ENCODE data around the gene ASTN2. TPM values are rescaled to one million over a fixed set of nuclear protein-coding genes. Genes with fewer than 3 reads are reported as not detected.

ASTN2 gene
- total RNA-seq, 4 donors from 2014 or later, result 0.97 to 4.7 (median 3.0) TPM

DNA sequence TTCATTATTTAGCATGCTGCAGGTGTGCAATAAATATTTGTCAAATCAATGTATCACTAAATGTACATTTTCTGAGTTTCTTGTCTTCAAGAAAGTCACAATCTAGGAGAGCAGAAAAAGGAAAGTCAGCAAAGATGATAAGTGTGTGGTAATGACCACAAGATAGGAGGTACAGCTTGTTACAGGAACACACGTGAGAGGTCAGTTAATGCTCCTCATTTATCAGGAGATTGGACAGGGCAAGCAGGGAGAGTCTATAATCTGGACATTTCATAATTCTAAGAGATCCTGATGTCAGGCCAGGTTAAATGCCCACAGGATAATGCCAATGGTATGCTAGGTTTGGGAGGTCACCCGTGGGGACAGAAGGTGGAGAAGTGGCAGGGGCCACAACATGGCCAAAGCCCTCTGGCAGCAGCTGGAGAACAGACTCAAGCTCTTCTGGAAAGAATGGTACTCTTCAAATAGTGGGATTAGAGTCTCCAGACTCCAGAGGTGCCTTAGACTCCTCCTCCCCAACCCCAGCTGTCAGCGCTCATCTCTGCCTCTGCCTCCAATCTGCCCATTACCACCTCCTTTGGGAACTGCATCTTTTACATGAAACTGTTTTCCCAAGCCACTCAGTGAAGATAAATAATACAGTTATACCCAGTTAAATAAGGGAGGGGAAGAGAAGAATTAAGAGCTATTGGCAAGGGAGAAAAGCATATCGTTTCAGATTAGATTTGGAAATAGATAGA lies 114.3 kb downstream of the ASTN2 start:
- TF ChIP-seq, protein P1, sequence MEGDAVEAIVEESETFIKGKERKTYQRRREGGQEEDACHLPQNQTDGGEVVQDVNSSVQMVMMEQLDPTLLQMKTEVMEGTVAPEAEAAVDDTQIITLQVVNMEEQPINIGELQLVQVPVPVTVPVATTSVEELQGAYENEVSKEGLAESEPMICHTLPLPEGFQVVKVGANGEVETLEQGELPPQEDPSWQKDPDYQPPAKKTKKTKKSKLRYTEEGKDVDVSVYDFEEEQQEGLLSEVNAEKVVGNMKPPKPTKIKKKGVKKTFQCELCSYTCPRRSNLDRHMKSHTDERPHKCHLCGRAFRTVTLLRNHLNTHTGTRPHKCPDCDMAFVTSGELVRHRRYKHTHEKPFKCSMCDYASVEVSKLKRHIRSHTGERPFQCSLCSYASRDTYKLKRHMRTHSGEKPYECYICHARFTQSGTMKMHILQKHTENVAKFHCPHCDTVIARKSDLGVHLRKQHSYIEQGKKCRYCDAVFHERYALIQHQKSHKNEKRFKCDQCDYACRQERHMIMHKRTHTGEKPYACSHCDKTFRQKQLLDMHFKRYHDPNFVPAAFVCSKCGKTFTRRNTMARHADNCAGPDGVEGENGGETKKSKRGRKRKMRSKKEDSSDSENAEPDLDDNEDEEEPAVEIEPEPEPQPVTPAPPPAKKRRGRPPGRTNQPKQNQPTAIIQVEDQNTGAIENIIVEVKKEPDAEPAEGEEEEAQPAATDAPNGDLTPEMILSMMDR (IDR thresholded peaks at IDR 0.05), result no peak
- TF ChIP-seq POLR2A (IDR thresholded peaks at IDR 0.05), result no peak
- intact Hi-C loops (cut with DNase I; ENCODE audit: low total_unique reads), result no loop called here
- H3K4me3 ChIP-seq (ENCODE audit: low read depth, poor library complexity, severe bottlenecking), result no peak overlapping the region
- DNase-seq (ENCODE audit: low spot score in 2 of 2), result no peak
- 65 to 69% methylated on average over 4 of the region's 4 CpGs for WGBS, 2 donors

DNA sequence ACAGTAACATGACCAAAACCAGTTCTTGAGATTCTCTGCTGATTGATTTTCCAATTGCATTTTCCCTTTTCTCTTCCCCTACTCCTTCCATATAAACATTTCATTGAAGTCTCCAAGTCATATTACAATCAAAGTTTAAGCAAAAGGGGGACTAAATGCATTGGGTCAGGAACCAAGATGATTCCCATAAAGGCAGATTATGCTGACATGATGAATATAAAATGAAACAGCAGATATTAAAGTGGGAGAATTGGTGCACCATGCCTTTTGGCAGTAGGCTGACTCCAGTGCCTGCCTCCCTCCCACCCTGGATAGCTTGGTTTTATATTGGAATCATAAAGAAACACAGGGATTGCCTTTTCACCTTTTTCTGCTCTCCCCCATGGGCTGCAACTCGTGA lies 118.4 kb downstream of the ASTN2 start:
- TF ChIP-seq, protein P1 (IDR thresholded peaks at IDR 0.05), result no peak
- no peak for TF ChIP-seq POLR2A (IDR thresholded peaks at IDR 0.05)
- intact Hi-C loops (cut with DNase I; ENCODE audit: low total_unique reads), result no loop called here
- H3K4me3 ChIP-seq (ENCODE audit: low read depth, poor library complexity, severe bottlenecking), result no peak overlapping the region
- 71 to 76% methylated on average over 1 of the region's 1 CpG for WGBS, 2 donors
- DNase-seq (ENCODE audit: low spot score in 2 of 2), result no peak

DNA sequence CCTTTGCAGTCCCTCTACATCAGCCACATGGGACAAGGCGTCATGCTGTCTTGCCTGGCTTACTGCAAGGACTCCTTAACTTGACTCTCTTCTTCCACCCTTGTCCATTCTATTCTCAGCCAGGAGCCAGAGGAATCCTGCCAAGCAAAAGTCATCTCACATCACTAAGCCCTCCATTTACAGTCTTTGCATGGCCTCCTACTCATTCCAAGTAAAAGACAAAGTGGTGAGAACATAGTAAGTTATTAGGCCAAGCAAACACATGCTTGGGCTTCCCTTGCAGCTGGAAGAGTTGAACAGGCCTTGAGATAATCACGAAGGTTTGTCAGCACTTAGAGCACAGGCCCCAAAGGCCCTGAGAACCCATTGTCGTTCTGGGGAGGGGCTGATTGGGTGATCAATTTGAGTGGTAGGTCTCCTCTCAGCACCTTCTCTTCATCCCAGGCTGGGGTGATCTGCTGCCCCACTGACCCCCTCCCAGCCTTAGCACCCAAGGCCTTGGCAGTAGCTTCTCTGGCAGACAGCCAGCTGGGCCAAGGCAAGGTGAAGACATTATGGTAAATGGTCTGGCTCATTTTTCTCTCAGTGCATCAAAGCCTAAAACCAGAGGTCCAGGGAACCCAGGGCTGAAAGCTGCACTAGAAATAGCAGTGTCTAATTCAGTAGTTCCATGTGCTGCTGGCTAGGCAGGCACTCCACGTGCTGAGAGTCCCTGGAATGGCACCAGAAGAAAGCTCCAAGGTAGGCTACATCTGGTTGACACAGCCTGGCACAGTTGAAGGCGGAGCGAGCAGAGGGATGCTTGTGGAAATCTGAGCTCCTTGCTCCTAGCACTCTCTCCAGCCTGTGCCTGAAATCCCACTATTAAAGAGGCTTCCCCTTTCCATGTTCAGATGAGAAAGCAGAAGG lies 121.4 kb downstream of the ASTN2 start:
- WGBS, 2 donors, result 64 to 66% methylated on average over 6 of the region's 6 CpGs
- DNase-seq (ENCODE audit: low spot score in 2 of 2), result no peak
- TF ChIP-seq, protein P1 (IDR thresholded peaks at IDR 0.05), result no peak
- TF ChIP-seq POLR2A (IDR thresholded peaks at IDR 0.05), result no peak
- intact Hi-C loops (cut with DNase I; ENCODE audit: low total_unique reads), result no loop called here
- H3K4me3 ChIP-seq (ENCODE audit: low read depth, poor library complexity, severe bottlenecking), result no peak overlapping the region

DNA sequence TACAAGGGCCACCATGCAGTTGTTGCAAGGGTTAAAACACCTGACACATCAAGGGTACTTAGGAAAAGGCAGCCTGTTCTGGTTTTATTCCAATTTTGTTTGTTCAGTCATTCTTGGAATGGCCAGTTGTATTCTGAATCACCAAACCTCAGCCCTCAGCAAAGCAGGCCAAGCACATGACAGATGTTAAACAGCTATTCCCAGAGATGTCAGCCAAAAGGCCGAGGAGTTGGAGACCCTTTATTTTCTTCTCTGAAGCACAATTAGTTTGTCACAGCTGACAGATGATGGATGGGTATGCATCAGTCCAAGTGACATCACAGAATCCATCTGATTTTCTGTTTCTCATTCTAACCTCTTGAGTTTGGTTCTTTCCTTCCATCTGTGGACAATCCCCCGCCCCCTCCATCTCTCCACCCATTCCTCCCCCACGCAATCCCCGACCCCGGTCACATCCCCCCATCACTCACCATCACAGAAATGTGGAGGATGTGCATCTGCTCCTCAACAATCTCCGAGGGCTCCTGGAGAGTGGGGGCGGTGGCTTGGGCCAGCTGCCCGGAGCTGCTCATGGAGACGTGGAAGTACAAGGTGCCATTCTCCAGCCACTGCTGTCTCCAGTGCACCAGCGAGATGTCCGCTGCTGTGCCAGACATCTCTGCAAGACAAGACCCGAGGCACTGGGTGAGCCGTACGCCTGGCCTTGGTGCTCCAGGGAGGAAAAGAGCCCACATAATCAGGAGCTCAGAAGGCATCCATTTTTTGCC lies 123.8 kb downstream of the ASTN2 start:
- WGBS, 2 donors, result 76 to 80% methylated on average over 12 to 14 of the region's 14 CpGs
- no peak for DNase-seq (ENCODE audit: low spot score in 2 of 2)
- TF ChIP-seq POLR2A (IDR thresholded peaks at IDR 0.05), result no peak
- TF ChIP-seq, protein P1 (IDR thresholded peaks at IDR 0.05), result no peak
- intact Hi-C loops (cut with DNase I; ENCODE audit: low total_unique reads), result no loop called here
- no peak overlapping the region for H3K4me3 ChIP-seq (ENCODE audit: low read depth, poor library complexity, severe bottlenecking)

DNA sequence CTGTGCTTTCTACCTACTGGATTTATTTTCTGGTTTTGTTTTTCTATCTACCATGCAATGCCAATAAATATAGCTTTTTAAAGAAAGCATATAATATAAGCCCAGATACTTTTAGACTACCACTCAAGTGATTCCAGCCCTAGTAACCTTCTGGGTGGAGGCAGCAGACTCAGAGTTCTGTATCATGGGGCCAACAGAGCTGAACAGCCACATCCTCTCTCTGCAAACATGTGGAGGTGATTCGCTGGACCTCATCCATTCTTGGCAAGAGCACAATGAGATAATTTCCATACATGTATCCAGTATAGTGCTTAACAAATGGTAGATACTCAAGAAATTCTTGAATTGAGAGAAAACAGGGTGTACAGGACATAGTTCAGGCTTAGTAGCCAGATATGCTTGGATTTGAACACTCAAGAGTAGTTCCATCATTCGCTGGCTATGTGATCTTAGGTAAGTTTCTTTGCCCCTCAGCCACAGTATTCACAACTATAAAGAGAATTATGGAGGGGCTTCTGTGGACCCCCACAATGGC lies 124.5 kb downstream of the ASTN2 start:
- intact Hi-C loops (cut with DNase I; ENCODE audit: low total_unique reads), result no loop called here
- 91% methylated on average over 2 of the region's 2 CpGs for WGBS, 2 donors
- TF ChIP-seq POLR2A (IDR thresholded peaks at IDR 0.05), result no peak
- TF ChIP-seq, protein P1 (IDR thresholded peaks at IDR 0.05), result no peak

More for the DNA sequence above, 124.5 kb downstream of the ASTN2 start:
- no peak overlapping the region for H3K4me3 ChIP-seq (ENCODE audit: low read depth, poor library complexity, severe bottlenecking)
- no peak for DNase-seq (ENCODE audit: low spot score in 2 of 2)

Measured in lower leg skin (tissue), 4 donors.